H9 (cell line): ENCODE results near the gene COL4A6. TPM values are rescaled to one million over a fixed set of nuclear protein-coding genes. Genes with fewer than 3 reads are reported as not detected.

Experiments
- DNase-seq: peaks from one replicate; pipeline ENCODE4 v3.0.0-alpha.2; 2017
- H2AFZ ChIP-seq: one replicate; pipeline ENCODE4 v1.6.1; 2013; ENCODE audit warnings: mild to moderate bottlenecking, low read length, control low read depth, moderate library complexity
- H2AK5ac ChIP-seq: 2 replicates; pipeline ENCODE4 v1.6.1; 2013; ENCODE audit warnings: low read length, control low read depth, mixed read lengths; ENCODE audit not compliant: insufficient read length
- H2BK120ac ChIP-seq: one replicate; pipeline ENCODE4 v1.6.1; 2013; ENCODE audit warnings: low read depth, mild to moderate bottlenecking, low read length, control low read depth, inconsistent platforms; ENCODE audit not compliant: poor library complexity, severe bottlenecking
- H2BK12ac ChIP-seq: 2 replicates; pipeline ENCODE4 v1.6.1; 2013; ENCODE audit warnings: low read length, control low read depth, mixed read lengths, low read depth; ENCODE audit not compliant: insufficient read length
- H2BK15ac ChIP-seq: 2 replicates; pipeline ENCODE4 v1.6.1; 2013; ENCODE audit warnings: low read depth, low read length, control low read depth
- H2BK20ac ChIP-seq: one replicate; pipeline ENCODE4 v1.6.1; 2013; ENCODE audit warnings: low read depth, mild to moderate bottlenecking, low read length, control low read depth, inconsistent platforms; ENCODE audit not compliant: poor library complexity, severe bottlenecking
- H2BK5ac ChIP-seq: 2 replicates; pipeline ENCODE4 v1.6.1; 2013; ENCODE audit warnings: low read length, control low read depth, mixed read lengths; ENCODE audit not compliant: insufficient read length
- H3K14ac ChIP-seq: 2 replicates; pipeline ENCODE4 v1.6.1; 2013; ENCODE audit warnings: low read length, control low read depth; ENCODE audit not compliant: insufficient read depth
- H3K18ac ChIP-seq: 2 replicates; pipeline ENCODE4 v1.6.1; 2013; ENCODE audit warnings: low read depth, mild to moderate bottlenecking, mixed read lengths, low read length, control low read depth; ENCODE audit not compliant: insufficient read length
- H3K23ac ChIP-seq: 2 replicates; pipeline ENCODE4 v1.6.1; 2013; ENCODE audit warnings: low read length, control low read depth, mixed read lengths, low read depth; ENCODE audit not compliant: insufficient read length
- H3K23me2 ChIP-seq: 2 replicates; pipeline ENCODE4 v1.6.1; 2013; ENCODE audit warnings: low read depth, mild to moderate bottlenecking, mixed read lengths, low read length, control low read depth; ENCODE audit not compliant: insufficient read length, poor library complexity, severe bottlenecking
- H3K27ac ChIP-seq: 2 replicates; pipeline ENCODE4 v1.5.1; 2013; ENCODE audit warnings: low read length, control low read depth, mixed read lengths, low read depth; ENCODE audit not compliant: insufficient read length
- H3K27me3 ChIP-seq: 2 replicates; pipeline ENCODE4 v1.6.1; 2013; ENCODE audit warnings: low read length, control low read depth, inconsistent platforms; ENCODE audit not compliant: insufficient read depth
- H3K4ac ChIP-seq: 2 replicates; pipeline ENCODE4 v1.6.1; 2013; ENCODE audit warnings: low read depth, mild to moderate bottlenecking, control low read depth, inconsistent platforms, low read length, moderate library complexity
- H3K4me1 ChIP-seq: 2 replicates; pipeline ENCODE4 v1.6.1; 2013; ENCODE audit warnings: low read length, control low read depth, inconsistent platforms; ENCODE audit not compliant: insufficient read depth
- H3K4me2 ChIP-seq: 2 replicates; pipeline ENCODE4 v1.6.1; 2013; ENCODE audit warnings: low read length, control low read depth, mixed read lengths; ENCODE audit not compliant: insufficient read length, insufficient read depth
- H3K56ac ChIP-seq: 2 replicates; pipeline ENCODE4 v1.6.1; 2013; ENCODE audit warnings: low read depth, mild to moderate bottlenecking, mixed read lengths, low read length, control low read depth; ENCODE audit not compliant: insufficient read length
- H3K79me1 ChIP-seq: 2 replicates; pipeline ENCODE4 v1.6.1; 2013; ENCODE audit warnings: low read depth, mild to moderate bottlenecking, moderate library complexity, low read length, control low read depth, inconsistent platforms; ENCODE audit not compliant: insufficient read depth, poor library complexity, severe bottlenecking
- H3K79me2 ChIP-seq: 2 replicates; pipeline ENCODE4 v1.6.1; 2013; ENCODE audit warnings: low read length, control low read depth, inconsistent platforms; ENCODE audit not compliant: insufficient read depth
- H3K9ac ChIP-seq: 2 replicates; pipeline ENCODE4 v1.6.1; 2013; ENCODE audit warnings: low read length, control low read depth, mixed read lengths; ENCODE audit not compliant: insufficient read length; ENCODE audit errors: extremely low read depth
- H3K9me3 ChIP-seq: one replicate; pipeline ENCODE4 v1.6.1; 2013; ENCODE audit warnings: low read depth, low read length, inconsistent platforms; ENCODE audit not compliant: control insufficient read depth
- H3T11ph ChIP-seq: one replicate; pipeline ENCODE4 v1.6.1; 2013; ENCODE audit warnings: mild to moderate bottlenecking, low read length, control low read depth, inconsistent platforms
- H4K20me1 ChIP-seq: one replicate; pipeline ENCODE4 v1.6.1; 2013; ENCODE audit not compliant: control insufficient read depth, insufficient read length, insufficient read depth
- H4K5ac ChIP-seq: 2 replicates; pipeline ENCODE4 v1.6.1; 2013; ENCODE audit warnings: low read depth, mild to moderate bottlenecking, mixed read lengths, low read length, control low read depth; ENCODE audit not compliant: insufficient read length
- H4K8ac ChIP-seq: replicated peaks from 2 replicates; pipeline ENCODE4 v1.6.1; 2013; ENCODE audit warnings: low read length, control low read depth, mixed read lengths, low read depth; ENCODE audit not compliant: insufficient read length
- H4K91ac ChIP-seq: 2 replicates; pipeline ENCODE4 v1.6.1; 2013; ENCODE audit warnings: low read depth, mild to moderate bottlenecking, moderate library complexity, mixed read lengths, low read length, control low read depth; ENCODE audit not compliant: insufficient read length
- H3K27ac Mint-ChIP-seq, 3 experiments: 2 replicates in 2 of 3; 3 replicates in 1 of 3; pipeline ENCODE4 v1.8.0; 2020 to 2021; ENCODE audit warnings: mixed read lengths in 3 of 3, mild to moderate bottlenecking in 1 of 3, moderate library complexity in 1 of 3
- H3K27me3 Mint-ChIP-seq: 2 replicates; pipeline ENCODE4 v1.8.0; 2021; ENCODE audit warnings: low read depth, mild to moderate bottlenecking, moderate library complexity, mixed read lengths
- H3K36me3 Mint-ChIP-seq, 3 experiments: 2 replicates in 2 of 3; 3 replicates in 1 of 3; pipeline ENCODE4 v1.8.0; 2020 to 2021; ENCODE audit warnings: low read depth in 3 of 3, mixed read lengths in 3 of 3; ENCODE audit not compliant: insufficient read depth in 1 of 3
- H3K4me1 Mint-ChIP-seq, 2 experiments: 2 replicates each; pipeline ENCODE4 v1.8.0; 2020; ENCODE audit warnings: mixed read lengths in 2 of 2
- H3K4me3 Mint-ChIP-seq, 2 experiments: 2 replicates in 1 of 2; 3 replicates in 1 of 2; pipeline ENCODE4 v1.8.0; 2020 to 2021; ENCODE audit warnings: mild to moderate bottlenecking in 2 of 2, mixed read lengths in 2 of 2, moderate library complexity in 1 of 2
- H3K9me3 Mint-ChIP-seq, 2 experiments: 2 replicates in 1 of 2; 3 replicates in 1 of 2; pipeline ENCODE4 v1.8.0; 2020; ENCODE audit warnings: mild to moderate bottlenecking in 2 of 2, mixed read lengths in 2 of 2, moderate library complexity in 1 of 2
- CTCF ChIP-seq: fragments of 200-600 bp; sonication (generic); conservative IDR thresholded peaks from 3 replicates; pipeline ENCODE4 v1.8.0; 2021; ENCODE audit warnings: antibody characterized with exemption, mild to moderate bottlenecking
- WGBS: extraction: QIAGEN DNeasy Blood & Tissue Kit; methylation state at CpG from one replicate; pipeline ENCODE4 v1.1.7; 2013; ENCODE audit warnings: missing lambda C conversion rate, low lambda C conversion rate, mixed read lengths; ENCODE audit not compliant: insufficient read length; ENCODE audit errors: extremely low coverage; 5-methylcytosine and 5-hydroxymethylcytosine counted together
- total RNA-seq: library from RNA; stranded (reverse); gene quantifications from 2 replicates; pipeline ENCODE4 v1.2.1, GENCODE V29; 2021

COL4A6 gene
- total RNA-seq, 1 experiment from 2014 or later = 16.7 TPM

DNA sequence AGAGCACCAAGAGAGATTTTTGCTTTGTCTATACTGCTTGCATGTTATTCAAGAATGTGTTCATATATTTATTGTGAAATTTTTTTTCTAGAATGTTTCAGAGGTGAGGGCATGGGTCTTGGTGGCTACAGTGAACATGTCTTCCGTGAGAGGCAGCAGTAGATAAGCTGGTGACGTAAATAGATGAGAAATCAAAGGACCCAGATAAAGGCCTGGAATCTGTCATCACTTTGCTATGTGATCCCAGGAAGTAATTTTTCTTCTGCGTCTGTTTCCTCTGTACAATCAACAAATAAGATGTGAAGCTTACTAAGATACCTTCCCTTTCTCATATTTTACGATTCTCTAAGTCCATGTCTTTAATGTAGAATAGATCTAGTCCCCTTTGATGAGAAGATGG, 129.1 kb downstream of the COL4A6 start:
- WGBS = no CpG with 5 or more reads among the region's 4 CpGs
- H3K27ac Mint-ChIP-seq = no peak overlapping the region
- no peak overlapping the region for H3K4me2 ChIP-seq

More for the DNA sequence above, 129.1 kb downstream of the COL4A6 start:
- H4K91ac ChIP-seq = no peak overlapping the region
- H3K36me3 Mint-ChIP-seq = no peaks in the 10 kb centered on the region; a peak in 1 of 7 replicates
- no peak overlapping the region for H4K8ac ChIP-seq
- no peak overlapping the region for H3T11ph ChIP-seq
- H2BK12ac ChIP-seq = no peak overlapping the region
- H3K23ac ChIP-seq = no peak overlapping the region
- H2BK20ac ChIP-seq = no peak overlapping the region
- no peak overlapping the region for H2BK5ac ChIP-seq
- no peaks in the 10 kb centered on the region for H3K79me1 ChIP-seq
- no peaks in the 10 kb centered on the region for H3K23me2 ChIP-seq
- no peaks in the 10 kb centered on the region for H3K9me3 ChIP-seq
- no peak for DNase-seq
- no peaks in the 10 kb centered on the region for H4K20me1 ChIP-seq
- no peaks in the 10 kb centered on the region for H3K27me3 Mint-ChIP-seq
- peaks cover 6 to 8% of the 10 kb centered on the region in 2 experiments for H3K4me1 Mint-ChIP-seq
- no peak overlapping the region for H4K5ac ChIP-seq
- H3K27ac ChIP-seq = no peak overlapping the region
- no peak overlapping the region for H3K4ac ChIP-seq
- no peak overlapping the region for H2AFZ ChIP-seq
- H3K9me3 Mint-ChIP-seq = no peaks in the 10 kb centered on the region
- H3K9ac ChIP-seq = no peak overlapping the region
- H2BK120ac ChIP-seq = no peak overlapping the region
- no peaks in the 10 kb centered on the region for H3K79me2 ChIP-seq
- TF ChIP-seq CTCF = no peak
- no peak overlapping the region for H3K14ac ChIP-seq
- H3K4me1 ChIP-seq = no peaks in the 10 kb centered on the region; the same call in 1 of the 2 replicates
- H3K56ac ChIP-seq = no peak overlapping the region
- no peak overlapping the region for H3K18ac ChIP-seq
- no peak overlapping the region for H3K4me3 Mint-ChIP-seq
- H3K27me3 ChIP-seq = no peaks in the 10 kb centered on the region
- H2BK15ac ChIP-seq = no peak overlapping the region
- no peak overlapping the region for H2AK5ac ChIP-seq
